GM19035 (cell line): ENCODE data around the gene SSBP1.
"Not testable (repeated sequence)": the region's sequence is repeated elsewhere in the genome, so short reads cannot be mapped to it uniquely, and the experiment has no call there.

Experiments
- ATAC-seq: cut with Tn5 transposase; IDR thresholded peaks from one replicate; pipeline ENCODE4 v1.9.1; 2021; ENCODE audit not compliant: unreplicated experiment

Gene SSBP1

GRCh38 chr7:141708351-141708750, 29.8 kb upstream of the SSBP1 start, which contains the start of gene WEE2:
TSS of gene WEE2 (plus strand) at chr7:141708353. CDS start at chr7:141708759, 406 bp downstream.
- no peak for ATAC-seq

GRCh38 chr7:141709318-141709717, 28.8 kb upstream of the SSBP1 start:
- ATAC-seq = no peak

- ATAC-seq = no peak
Measured at GRCh38 chr7:141709749-141710148, 28.4 kb upstream of the SSBP1 start.

- ATAC-seq = no peak
Measured at GRCh38 chr7:141710301-141710700, 27.9 kb upstream of the SSBP1 start.

GRCh38 chr7:141712603-141713255, 25.4 kb upstream of the SSBP1 start:
- ATAC-seq = no peak

- no peak for ATAC-seq
Measured at GRCh38 chr7:141713890-141714289, 24.3 kb upstream of the SSBP1 start.

GRCh38 chr7:141714571-141714970, 23.6 kb upstream of the SSBP1 start:
- no peak for ATAC-seq

GRCh38 chr7:141715018-141715417, 23.1 kb upstream of the SSBP1 start:
- ATAC-seq = no peak

GRCh38 chr7:141715794-141716689, 22.1 kb upstream of the SSBP1 start:
- ATAC-seq = no peak

- ATAC-seq = no peak
Measured at GRCh38 chr7:141717450-141717849, 20.7 kb upstream of the SSBP1 start.

- ATAC-seq = no peak
Measured at GRCh38 chr7:141722529-141722928, 15.6 kb upstream of the SSBP1 start.

GRCh38 chr7:141729020-141729419, 9.1 kb upstream of the SSBP1 start:
- ATAC-seq = no peak

GRCh38 chr7:141731476-141732149, 6.5 kb upstream of the SSBP1 start:
- no peak for ATAC-seq

GRCh38 chr7:141737118-141737835, 881 bp upstream of the SSBP1 start:
- no peak for ATAC-seq

- no peak for ATAC-seq
Measured at GRCh38 chr7:141738592-141739013, 445 bp downstream of the SSBP1 start.

- no peak for ATAC-seq
Measured at GRCh38 chr7:141739250-141739649, 1.1 kb downstream of the SSBP1 start.

GRCh38 chr7:141742229-141742628, 4.1 kb downstream of the SSBP1 start:
- ATAC-seq = no peak

GRCh38 chr7:141744131-141744530, 6.0 kb downstream of the SSBP1 start:
- ATAC-seq = no peak

GRCh38 chr7:141748396-141748795, 10.2 kb downstream of the SSBP1 start:
- no peak for ATAC-seq

- not testable (repeated sequence) for ATAC-seq
Measured at GRCh38 chr7:141751904-141752303, 13.7 kb downstream of the SSBP1 start.

GRCh38 chr7:141752634-141753033, 14.5 kb downstream of the SSBP1 start:
- ATAC-seq = no peak
